Activated CD4-positive, CD25-positive, alpha-beta regulatory T cell treated with anti-CD3 and anti-CD28 coated beads, Interleukin-2, amount 50 U/mL, for 24 hours (primary cell): ENCODE measurements around the gene AP1G2.
A peak's percentile ranks its signal among the peaks of the same experiment; 100 is the strongest.

Source experiments
- ATAC-seq, 2 donors: fragments of 150-1000 bp; cut with Tn5 transposase; one replicate each; pipeline ENCODE4 v1.10.0; 2021; ENCODE audit warnings: mild to moderate bottlenecking in 1 of 2, moderate library complexity in 1 of 2

Gene AP1G2

GRCh38 chr14:23556700-23557440 is 10.7 kb downstream of the AP1G2 start:
- ATAC-seq, result no peak

GRCh38 chr14:23555882-23556699 is 11.5 kb downstream of the AP1G2 start, which contains the start of gene THTPA:
THTPA (plus strand) TSS chr14:23556271; CDS start chr14:23556758, 487 bp downstream.
- ATAC-seq, result peak; percentile 81 to 84

- no peak for ATAC-seq
These were observed 12.1 kb downstream of the AP1G2 start for GRCh38 chr14:23555533-23555881.

GRCh38 chr14:23551266-23552028 is 16.1 kb downstream of the AP1G2 start, which contains the start of gene ZFHX2:
ZFHX2 (minus strand) TSS chr14:23551765; CDS start chr14:23535325, 16,440 bp downstream.
- peak; percentile 74 to 75 for ATAC-seq

GRCh38 chr14:23550812-23551265 is 16.8 kb downstream of the AP1G2 start:
- no peak for ATAC-seq

GRCh38 chr14:23550131-23550811 is 17.3 kb downstream of the AP1G2 start:
- ATAC-seq, result no peak

GRCh38 chr14:23548351-23549318 is 19.0 kb downstream of the AP1G2 start:
- no peak for ATAC-seq

GRCh38 chr14:23547924-23548323 is 19.7 kb downstream of the AP1G2 start:
- no peak for ATAC-seq

GRCh38 chr14:23546450-23547035 is 21.0 kb downstream of the AP1G2 start:
- ATAC-seq, result no peak

- ATAC-seq, result no peak
These were observed 21.7 kb downstream of the AP1G2 start for GRCh38 chr14:23545740-23546365.

GRCh38 chr14:23544511-23545447 is 22.8 kb downstream of the AP1G2 start:
- ATAC-seq, result no peak

GRCh38 chr14:23543403-23543802 is 24.2 kb downstream of the AP1G2 start:
- ATAC-seq, result no peak

GRCh38 chr14:23542261-23542660 is 25.3 kb downstream of the AP1G2 start:
- ATAC-seq, result no peak

- ATAC-seq, result no peak
These were observed 27.5 kb downstream of the AP1G2 start for GRCh38 chr14:23540141-23540469.

- ATAC-seq, result peak in 1 of 2 donors; percentile 33
These were observed 28.1 kb downstream of the AP1G2 start for GRCh38 chr14:23539248-23540140.

GRCh38 chr14:23538785-23539184 is 28.8 kb downstream of the AP1G2 start:
- no peak for ATAC-seq

GRCh38 chr14:23538050-23538718 is 29.4 kb downstream of the AP1G2 start:
- ATAC-seq, result no peak
